GM21515 (cell line): ENCODE results near the gene ODC1.

ENCODE experiments used
- ATAC-seq: cut with Tn5 transposase; IDR thresholded peaks from one replicate; pipeline ENCODE4 v1.9.1; 2021; ENCODE audit not compliant: unreplicated experiment

Gene ODC1

GRCh38 chr2:10434886-10435819 is 13.0 kb downstream of the ODC1 start:
- peak; percentile 62 for ATAC-seq

DNA sequence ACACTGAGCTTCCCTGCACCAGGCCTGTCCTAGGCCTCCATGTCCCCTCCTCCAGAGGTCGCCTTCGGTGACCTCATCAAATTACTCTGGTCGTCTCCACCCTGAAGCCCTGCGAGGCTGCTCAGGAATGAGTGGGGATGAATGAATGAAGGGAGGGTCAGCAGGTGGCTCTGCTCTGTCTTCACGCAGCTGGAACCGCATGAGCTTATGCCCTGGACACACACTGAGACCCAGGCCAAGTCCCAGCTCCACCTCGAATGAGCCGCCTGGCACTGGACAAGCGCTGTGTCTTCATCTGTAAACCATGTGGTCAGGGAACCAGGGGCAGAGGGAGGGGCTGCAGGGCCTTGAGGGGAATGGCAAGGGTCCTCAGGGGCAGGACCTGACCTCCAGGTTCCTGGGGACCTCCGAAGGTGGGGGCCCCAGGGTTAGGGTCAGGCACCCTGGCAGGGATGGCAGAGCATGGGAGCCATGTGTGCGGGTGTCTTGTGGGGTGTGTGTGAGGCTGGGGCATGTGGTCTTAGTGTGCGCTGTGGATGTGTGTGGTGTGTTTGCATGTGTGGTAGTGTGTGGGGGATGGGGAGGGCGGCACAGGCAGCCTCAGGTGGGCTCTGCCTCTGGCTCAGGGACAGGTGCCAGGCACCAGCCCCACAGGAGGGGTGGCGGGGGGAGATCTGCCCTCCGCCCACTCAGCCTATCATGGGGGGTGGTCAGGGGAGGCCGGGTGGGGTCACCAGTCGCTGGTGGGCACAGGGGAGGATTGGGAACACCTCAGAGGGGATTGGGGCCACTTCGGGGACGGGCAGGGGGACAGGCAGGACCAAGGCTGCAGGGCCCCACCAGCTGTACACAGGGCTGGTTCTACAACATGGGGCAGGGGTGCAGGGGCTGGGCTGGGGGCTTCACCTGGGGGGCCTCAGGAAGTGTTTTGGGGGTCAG is 13.9 kb downstream of the ODC1 start:
- ATAC-seq: no peak

DNA sequence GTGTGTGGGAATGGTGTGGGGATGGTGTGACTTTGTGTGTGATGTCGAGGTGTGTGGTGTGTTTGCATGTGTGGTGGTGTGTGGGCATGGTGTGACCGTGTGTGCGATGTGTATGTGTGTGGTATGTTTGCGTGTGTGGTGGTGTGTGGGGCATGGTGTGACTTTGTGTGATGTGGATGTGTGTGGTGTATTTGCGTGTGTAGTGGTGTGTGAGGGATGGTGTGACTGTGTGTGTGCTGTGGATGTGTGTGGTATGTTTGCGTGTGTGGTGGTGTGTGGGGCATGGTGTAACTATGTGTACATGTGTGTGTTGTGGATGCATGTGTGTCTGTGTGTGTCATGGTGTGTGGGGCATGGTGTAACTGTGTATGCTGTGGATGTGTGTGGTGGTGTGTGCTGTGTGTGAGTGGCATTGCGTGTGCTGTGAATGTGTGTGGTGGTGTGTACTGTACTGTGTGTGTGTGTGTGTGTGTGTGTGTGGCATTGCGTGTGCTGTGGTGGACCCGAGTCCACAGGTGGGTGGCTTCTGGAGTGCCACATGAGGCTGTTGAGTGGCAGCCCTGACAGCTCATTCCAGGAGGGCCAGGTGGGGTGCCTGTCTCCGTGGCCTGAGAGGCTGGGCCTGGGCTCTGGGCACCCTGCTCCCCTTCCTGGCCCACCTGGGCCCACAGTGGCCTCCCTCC is 14.7 kb downstream of the ODC1 start:
- ATAC-seq: no peak

DNA sequence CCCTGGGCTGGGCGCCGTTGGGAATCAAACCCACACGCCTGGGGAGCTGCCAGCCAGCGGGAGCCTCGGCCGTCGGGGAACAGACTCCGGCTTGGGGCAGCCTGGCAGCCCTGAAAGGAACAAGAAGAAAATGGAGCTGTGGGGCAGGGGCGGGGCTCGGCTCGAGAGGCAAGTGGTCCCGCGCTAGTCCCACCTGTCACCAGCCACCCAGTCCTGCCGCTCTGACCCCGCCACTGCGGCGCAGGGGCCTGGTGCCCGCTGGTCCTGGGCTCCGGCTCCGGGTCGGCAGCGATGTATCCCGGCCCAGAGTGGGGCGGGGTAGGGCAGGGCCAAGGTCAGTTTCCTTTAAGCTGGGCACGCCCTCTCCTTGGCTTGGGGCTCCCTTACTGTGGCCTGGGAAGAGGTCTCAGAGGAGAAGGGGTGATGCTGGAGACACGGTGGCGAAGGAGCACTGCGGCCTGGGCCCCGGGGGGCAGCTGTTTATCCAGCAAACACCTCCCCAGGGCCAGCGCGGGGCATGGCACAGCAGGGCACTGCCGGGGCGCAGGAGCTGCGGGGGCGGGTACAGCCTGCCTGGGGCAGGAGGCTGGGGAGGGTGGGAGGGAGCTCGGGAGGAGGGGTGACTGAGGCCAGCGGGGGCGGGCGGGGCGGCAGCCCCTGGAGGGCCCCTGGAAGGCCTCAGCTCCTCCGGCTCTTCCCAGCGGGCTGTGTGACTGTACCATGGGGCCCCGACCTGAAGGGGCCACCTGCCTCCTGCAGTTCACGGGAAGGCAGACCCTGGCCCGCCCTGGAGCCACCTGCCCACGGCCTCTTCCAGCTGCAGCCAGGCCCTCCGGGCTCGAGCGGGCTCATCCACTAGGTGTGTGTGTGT is 15.6 kb downstream of the ODC1 start:
- no peak for ATAC-seq

- no peak for ATAC-seq
These were observed 16.3 kb downstream of the ODC1 start for GRCh38 chr2:10431797-10432196.

DNA sequence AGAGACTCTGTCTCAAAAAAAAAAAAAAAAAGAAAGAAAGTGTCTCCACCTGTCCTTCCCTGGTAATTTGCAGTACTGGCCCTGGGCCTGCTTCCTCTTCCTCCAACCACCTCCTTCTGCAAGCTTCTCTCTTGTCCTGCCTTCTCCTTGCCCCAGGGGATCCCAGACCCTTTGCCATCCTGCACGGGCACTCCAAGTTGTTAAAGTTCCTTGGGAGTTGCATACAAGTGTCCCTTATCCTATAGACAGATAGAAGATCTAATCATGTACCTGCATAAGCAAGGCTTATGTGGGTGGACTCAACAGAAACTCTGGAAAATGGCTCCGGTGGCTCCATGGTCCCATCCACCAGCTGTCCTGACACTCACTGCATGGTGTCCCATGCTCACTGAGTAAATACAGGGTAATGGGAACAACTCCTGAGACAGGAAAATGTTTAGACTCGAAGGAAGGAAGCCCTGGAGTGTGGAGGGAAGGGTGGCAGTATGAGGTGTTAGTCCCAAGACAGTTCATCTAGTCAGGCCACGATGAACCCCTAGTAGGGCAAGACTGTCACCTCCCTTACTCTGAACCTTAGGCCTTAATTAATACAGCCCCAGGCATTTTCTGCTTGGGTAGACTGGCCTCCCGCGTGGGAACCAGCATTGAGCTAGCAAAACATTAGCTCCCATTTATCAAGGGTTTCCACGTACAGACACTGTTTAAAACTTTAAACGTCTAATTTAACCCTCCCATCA is 17.1 kb downstream of the ODC1 start:
- ATAC-seq: no peak

GRCh38 chr2:10428924-10429323 is 19.2 kb downstream of the ODC1 start:
- no peak for ATAC-seq

- no peak for ATAC-seq
These were observed 19.8 kb downstream of the ODC1 start for GRCh38 chr2:10428355-10428754.

DNA sequence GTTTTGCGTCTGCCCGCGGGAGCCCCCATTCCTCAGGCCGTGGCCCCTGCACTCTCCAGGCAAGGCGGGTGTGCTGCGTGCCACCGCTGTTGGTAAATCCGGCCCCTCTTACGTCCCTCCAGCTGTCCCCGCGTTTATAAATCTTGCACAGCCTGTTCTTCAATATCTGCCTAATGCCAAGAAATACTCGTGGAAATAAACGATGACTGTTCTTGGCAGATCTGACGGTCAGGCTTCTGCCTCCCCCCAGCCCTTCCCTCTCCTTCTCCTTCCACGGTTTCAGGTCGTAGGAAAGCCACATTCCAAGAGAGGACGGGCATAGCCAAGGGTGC is 20.5 kb downstream of the ODC1 start:
- ATAC-seq: no peak

DNA sequence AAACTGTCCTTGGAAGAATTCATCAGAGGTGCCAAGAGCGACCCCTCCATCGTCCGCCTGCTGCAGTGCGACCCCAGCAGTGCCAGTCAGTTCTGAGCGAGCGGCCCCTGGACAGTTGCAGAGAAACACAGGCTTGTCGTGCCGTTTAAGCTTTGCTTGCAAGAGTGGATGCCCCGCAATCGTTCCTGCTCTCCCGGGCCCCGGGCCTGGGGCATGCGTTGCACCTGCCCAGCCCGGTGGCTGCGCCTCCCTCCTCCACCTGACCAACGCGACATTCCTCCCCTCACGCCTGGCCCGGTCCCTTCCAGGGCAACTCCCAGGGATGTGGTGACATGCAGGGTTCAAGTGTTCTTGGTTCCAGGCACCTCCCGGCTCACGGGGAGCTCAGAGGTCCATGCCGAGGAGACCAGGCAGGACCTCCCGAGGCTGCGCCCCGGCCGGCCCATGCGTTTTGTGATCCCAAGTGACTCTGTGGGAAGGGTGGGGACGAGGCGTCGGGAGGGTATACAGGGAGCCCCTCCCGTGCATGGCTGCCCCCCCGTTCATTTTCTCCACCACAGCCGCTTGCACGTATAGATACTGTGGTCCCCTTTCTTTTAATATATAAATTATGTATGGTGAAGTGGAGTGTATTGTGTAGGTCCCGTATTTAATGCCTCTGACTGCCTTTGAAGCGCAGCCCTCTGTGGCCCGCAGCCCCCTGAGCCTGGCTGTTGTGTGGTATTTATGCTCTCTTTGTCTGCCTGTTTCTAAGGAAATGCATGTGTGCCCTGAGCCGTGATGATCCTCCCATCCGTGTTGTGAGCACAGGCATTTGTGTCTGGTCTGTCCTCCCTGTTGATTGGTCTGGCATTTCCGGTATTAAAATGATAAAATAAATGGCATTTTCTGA is 21.2 kb downstream of the ODC1 start:
- no peak for ATAC-seq

DNA sequence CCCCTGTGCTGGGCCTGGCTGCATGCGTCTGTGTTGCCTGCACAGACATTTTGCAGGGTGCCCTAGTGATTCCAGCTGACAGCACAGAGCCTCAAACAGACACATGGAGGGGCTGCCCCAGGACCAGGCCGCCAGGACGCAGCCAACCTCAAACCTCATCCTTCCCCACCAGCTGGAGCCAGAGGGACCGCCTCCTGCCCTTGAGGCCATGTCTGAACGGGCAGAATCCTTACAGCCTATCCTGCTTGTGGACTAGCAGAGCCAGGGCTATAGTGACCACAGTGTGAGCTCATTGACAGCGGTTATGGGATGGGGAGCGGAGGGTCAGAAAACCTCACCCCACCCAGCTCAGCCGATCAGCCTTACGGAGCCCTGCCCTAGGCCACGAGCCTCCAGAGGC is 22.4 kb downstream of the ODC1 start:
- ATAC-seq: no peak

DNA sequence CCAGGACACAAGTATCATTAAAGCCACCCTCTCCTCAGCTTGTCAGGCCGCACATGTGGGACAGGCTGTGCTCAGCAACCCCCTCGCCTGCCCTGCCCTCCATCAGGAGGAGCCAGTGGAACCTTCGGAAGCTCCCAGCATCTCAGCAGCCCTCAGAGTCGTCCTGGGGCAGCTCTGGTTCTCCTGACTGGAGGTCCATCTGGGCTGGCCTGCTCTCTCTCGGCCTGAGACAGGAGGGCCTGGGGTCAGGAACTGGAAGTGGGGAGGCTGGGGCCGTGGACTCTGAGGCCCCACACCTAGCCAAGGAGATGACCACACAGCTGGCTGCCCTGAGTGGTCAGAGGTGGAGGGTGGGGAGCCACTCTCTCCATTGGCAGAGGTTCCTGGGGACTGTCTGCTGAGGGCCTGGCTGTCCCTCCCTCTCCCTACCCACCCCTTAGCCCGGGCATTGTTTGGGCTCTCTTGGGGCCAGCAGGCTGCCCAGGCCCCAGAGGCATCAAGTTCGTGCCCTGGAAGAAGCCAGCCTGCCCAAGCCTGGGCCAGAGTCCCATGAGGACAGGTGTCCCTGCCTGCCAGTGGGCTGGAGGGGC is 23.1 kb downstream of the ODC1 start:
- no peak for ATAC-seq

DNA sequence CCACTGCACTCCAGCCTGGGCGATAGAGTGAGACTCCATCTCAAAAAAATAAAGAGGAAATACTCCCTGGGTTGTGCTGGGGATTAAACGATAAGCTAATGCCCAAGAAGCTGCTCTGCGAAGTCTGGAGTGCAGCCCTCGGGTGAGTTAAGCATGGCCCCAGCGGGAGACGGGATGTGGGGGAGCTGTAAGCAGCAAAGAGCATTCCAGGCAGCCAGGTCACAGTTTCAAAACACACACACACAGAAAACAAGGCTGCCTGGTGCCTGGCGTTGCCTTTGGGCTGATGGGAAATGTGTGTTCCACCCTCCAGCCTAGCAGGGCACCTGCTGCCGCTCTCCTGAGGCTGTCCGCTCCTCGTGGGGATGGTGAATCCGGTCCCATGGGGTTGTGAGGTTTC is 24.1 kb downstream of the ODC1 start:
- ATAC-seq: no peak

GRCh38 chr2:10423400-10423774 is 24.7 kb downstream of the ODC1 start:
- no peak for ATAC-seq

DNA sequence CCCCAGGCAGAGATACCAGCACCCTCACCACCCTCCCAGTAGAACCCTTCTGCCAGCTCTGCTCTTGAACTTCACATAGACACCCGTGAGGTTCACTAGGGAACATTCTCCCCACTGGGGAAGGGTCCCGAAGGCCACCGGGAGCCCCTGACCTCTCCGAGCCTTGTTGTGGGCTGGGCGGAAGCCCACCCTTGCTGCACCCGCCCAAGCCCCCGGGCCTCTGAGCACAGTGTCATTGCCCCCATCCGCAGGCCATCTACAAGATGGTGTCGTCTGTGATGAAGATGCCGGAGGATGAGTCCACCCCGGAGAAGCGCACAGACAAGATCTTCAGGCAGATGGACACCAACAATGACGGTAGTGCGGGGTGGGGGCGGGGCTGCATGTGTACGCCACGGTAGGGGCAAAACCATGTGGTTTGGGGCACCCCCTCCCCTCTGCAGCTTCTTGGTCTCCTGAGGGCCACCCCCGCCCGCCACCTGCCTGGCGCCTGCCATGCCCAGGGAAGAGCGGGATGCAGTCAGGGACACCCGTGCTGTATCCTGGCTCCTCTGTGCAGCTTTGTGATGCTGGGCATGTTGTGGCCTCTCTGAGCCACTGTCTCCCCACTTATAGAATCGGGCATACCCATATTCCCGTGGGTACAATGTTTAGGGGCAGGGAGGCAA is 25.3 kb downstream of the ODC1 start:
- no peak for ATAC-seq

DNA sequence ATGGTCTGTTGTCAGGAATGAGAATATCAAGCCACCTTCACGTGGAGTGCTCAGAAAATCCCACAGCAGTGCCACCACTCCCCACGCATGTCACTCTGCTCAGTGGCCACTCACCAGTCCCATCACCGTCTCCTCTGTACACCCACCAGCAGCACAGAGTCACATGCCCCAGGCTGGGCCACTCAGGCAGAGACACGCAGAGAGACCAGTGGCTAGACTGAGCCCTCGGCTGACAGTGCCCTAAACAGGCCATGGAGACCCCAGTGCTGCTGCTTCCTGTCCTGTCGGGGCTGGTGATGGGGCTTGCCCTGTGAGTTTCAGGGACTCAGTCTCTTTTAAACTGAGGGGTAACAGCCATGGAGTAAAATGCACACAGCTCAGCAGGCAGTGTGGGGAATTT is 25.9 kb downstream of the ODC1 start:
- ATAC-seq: no peak

- no peak for ATAC-seq
These were observed 28.4 kb downstream of the ODC1 start for GRCh38 chr2:10419553-10420257.
